GM12865 (cell line): ENCODE results near the gene RNF103.

Experiments
- DNase-seq: peaks from one replicate; pipeline ENCODE4 v3.0.0; 2010; ENCODE audit warnings: low read depth
- H3K4me3 ChIP-seq: 2 replicates; pipeline ENCODE4 v1.5.1; 2011; ENCODE audit warnings: mild to moderate bottlenecking, low read depth, low read length, control low read depth
- TF ChIP-seq, protein P1 (sequence below): IDR thresholded peaks from 2 replicates; pipeline ENCODE4 v1.5.1; 2011; ENCODE audit warnings: low read length, control low read depth, low read depth, inconsistent platforms; ENCODE audit not compliant: insufficient read depth; ENCODE audit errors: missing control alignments

Gene RNF103

DNA sequence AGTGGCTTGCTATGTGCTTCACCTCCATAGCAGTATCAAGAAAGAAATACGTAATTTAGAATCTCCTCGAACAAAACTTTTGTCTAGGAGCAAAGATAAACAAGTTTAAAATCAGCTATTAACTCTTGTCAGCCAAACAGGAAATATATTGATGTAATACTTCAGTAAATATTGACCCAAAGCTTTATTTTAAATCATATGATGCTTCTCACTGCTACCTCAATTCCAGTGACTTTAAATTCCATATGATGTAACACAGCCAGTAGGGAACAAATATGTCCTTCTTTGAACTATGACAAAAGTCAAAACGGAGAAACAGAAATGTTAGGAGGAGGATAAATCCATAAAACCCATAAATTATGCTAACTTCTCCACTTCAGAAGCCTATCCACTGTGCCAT is 7.2 kb downstream of the RNF103 start:
- no peak overlapping the region for H3K4me3 ChIP-seq
- TF ChIP-seq, protein P1, sequence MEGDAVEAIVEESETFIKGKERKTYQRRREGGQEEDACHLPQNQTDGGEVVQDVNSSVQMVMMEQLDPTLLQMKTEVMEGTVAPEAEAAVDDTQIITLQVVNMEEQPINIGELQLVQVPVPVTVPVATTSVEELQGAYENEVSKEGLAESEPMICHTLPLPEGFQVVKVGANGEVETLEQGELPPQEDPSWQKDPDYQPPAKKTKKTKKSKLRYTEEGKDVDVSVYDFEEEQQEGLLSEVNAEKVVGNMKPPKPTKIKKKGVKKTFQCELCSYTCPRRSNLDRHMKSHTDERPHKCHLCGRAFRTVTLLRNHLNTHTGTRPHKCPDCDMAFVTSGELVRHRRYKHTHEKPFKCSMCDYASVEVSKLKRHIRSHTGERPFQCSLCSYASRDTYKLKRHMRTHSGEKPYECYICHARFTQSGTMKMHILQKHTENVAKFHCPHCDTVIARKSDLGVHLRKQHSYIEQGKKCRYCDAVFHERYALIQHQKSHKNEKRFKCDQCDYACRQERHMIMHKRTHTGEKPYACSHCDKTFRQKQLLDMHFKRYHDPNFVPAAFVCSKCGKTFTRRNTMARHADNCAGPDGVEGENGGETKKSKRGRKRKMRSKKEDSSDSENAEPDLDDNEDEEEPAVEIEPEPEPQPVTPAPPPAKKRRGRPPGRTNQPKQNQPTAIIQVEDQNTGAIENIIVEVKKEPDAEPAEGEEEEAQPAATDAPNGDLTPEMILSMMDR: no peak
- DNase-seq: no peak

DNA sequence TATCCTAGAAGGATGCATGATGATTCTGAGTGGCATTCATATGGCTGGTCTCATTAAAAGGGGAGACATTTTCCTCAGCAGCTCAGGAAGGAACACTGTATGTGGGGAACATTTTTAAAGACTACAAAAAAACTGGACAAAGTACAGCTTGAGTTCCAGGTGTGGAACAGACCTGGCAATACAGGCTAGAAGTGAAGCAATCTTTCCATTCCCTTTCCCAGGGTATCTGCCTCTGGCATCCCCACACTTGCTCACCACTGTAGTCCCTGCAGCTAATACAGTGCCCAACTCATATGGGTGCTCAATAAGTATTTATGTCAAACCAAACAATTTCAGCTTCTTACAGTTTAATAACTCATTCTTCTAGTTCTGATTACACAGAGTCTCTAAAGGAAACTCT is 8.1 kb downstream of the RNF103 start:
- TF ChIP-seq, protein P1: no peak
- H3K4me3 ChIP-seq: no peak overlapping the region
- no peak for DNase-seq

DNA sequence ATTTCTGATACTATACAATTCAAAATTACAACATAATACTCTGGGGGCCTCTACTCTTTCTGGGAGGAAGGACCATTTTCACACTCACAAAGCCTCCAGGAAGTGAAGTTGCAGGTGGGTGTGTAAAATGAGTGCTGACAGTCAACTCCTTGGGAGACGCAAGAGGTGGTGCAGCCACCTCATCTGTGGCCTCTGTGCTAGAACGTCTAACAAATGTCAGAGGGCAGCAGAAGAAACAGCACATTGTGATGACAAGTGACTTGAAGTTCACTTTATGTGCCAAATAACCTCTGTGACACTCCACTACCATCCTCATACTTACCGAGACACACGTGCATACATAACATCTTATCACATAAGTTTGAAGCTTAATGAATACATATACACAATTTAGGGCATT is 10.2 kb downstream of the RNF103 start:
- H3K4me3 ChIP-seq: no peak overlapping the region
- DNase-seq: no peak
- TF ChIP-seq, protein P1: no peak

DNA sequence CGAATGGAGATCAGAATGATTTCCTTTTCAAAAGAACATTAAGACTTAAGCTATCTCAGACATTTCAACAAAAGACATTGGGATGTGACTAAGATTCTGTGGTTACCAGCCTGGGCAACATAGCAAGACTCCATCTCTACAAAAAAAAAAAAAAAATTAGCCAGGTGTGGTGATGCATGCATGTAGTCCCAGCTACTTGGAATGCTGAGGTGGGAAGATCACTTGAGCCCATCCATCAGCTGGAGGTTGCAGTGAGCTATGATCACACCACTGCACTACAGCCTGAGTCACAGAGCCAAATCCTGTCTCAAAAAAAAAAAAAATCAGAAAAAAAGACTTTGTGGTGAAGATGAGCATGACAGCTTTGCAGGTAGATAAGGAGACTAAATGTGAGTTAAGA is 12.8 kb downstream of the RNF103 start:
- no peak for DNase-seq
- TF ChIP-seq, protein P1: no peak
- no peak overlapping the region for H3K4me3 ChIP-seq

DNA sequence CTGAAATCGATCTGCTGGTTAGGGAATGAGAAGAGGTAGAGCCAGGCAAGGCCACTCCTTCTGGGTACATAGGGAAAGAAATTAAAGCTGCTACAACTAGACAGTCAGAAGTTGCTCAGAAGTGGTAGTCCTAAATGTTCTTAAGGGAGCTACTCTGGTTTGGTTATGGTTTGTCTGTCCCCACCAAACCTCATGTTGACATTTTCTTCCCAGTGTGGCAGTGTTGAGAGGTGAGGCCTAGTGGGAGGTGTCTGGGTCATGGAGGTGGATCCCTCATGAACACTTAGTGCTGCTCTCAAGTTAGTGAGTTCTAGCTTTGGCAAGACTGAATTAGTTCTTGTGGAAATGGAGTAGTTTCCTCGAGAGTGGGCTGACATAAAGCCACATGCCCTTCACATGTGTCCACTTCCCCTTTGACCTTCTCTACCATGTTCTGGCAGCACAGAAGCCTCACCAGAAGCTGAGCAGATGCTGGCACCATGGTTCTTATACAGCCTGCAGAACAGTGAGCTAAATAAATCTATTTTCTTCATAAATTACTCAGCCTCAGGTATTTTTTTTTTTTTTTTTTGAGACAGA is 14.7 kb downstream of the RNF103 start:
- TF ChIP-seq, protein P1: no peak
- DNase-seq: no peak
- no peak overlapping the region for H3K4me3 ChIP-seq

DNA sequence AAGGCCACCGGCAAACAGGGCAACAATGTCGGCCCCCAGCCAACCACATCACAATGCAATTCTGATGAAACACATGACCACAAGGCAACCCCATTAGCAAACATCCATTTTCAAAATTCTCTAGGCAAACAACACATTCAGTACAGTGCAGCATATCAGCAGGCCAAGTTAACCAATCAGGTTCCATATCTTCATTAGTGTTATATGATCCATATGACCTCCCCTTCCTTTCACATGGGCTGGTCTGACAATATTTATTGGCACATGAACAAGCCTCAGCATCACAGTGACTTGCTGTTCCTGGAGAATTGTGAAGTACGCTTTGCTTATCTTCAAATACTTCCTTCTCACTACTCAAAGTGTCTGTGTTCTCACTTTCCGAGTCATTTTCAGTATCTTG is 19.8 kb downstream of the RNF103 start:
- DNase-seq: no peak
- TF ChIP-seq, protein P1: no peak
- H3K4me3 ChIP-seq: no peak overlapping the region

DNA sequence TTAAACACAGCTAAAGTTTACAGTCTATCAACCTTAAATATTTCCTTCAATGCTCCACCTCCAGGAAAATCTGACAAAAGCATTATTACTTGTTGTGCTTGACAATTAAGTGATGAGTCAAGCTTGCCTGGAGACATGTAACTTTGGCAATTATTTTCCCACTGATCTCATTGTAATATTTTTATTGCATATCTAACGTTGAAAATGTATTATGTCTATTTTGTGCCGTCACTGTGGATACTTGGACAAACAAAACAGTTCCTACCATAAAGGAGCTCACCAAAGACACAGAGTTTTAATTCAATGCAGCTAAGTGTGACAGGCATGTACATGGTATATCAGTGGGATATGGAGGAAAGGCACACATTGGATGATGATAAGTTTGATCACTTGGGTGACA is 24.7 kb downstream of the RNF103 start:
- TF ChIP-seq, protein P1: no peak
- no peak for DNase-seq
- no peak overlapping the region for H3K4me3 ChIP-seq
